OCI-LY1 (cell line): ENCODE results near the gene LAG3.

Experiments
- CTCF ChIP-seq: fragments of 200-600 bp; sonication (generic), shearing (Covaris generic); IDR thresholded peaks from 2 replicates; pipeline ENCODE4 v1.5.1; 2017; ENCODE audit warnings: mild to moderate bottlenecking, antibody characterized with exemption, low read length, moderate library complexity, mixed read lengths
- EZH2 ChIP-seq: fragments of 200-600 bp; sonication (generic), shearing (Covaris generic); IDR thresholded peaks from 2 replicates; pipeline ENCODE4 v1.8.0; 2017; ENCODE audit warnings: borderline replicate concordance, mixed run types, mild to moderate bottlenecking, antibody characterized with exemption, low read length, moderate library complexity, mixed read lengths

GRCh38 chr12:6767353-6768319, 4.7 kb upstream of the LAG3 start:
- TF ChIP-seq CTCF (no peak), EZH2 (no peak)
